Trophoblast cell (in vitro differentiated cells and primary cell): ENCODE results near the gene SPRN.
"Not testable (repeated sequence)": the region's sequence is repeated elsewhere in the genome, so short reads cannot be mapped to it uniquely, and the experiment has no call there.

ENCODE experiments used
- DNase-seq, 2 donors: peaks; one replicate each; pipeline ENCODE4 v3.0.0-alpha.2; 2016
- H2AFZ ChIP-seq: 2 replicates; pipeline ENCODE4 v1.6.1; 2013; ENCODE audit warnings: low read length, moderate library complexity, mild to moderate bottlenecking; ENCODE audit not compliant: insufficient read depth, poor library complexity
- H2AK5ac ChIP-seq: 2 replicates; pipeline ENCODE4 v1.6.1; 2013; ENCODE audit warnings: mild to moderate bottlenecking, low read length
- H2BK120ac ChIP-seq: 2 replicates; pipeline ENCODE4 v1.6.1; 2013; ENCODE audit warnings: low read length, mild to moderate bottlenecking, moderate library complexity; ENCODE audit not compliant: insufficient read depth, poor library complexity
- H2BK12ac ChIP-seq: 2 replicates; pipeline ENCODE4 v1.6.1; 2013; ENCODE audit warnings: mild to moderate bottlenecking, low read length, moderate library complexity
- H2BK5ac ChIP-seq: 2 replicates; pipeline ENCODE4 v1.6.1; 2013; ENCODE audit warnings: low read length, low read depth, moderate library complexity, mild to moderate bottlenecking; ENCODE audit not compliant: poor library complexity
- H3K14ac ChIP-seq: 2 replicates; pipeline ENCODE4 v1.6.1; 2013; ENCODE audit warnings: mild to moderate bottlenecking, low read length
- H3K18ac ChIP-seq: 2 replicates; pipeline ENCODE4 v1.6.1; 2013; ENCODE audit warnings: mild to moderate bottlenecking, low read length
- H3K23ac ChIP-seq: 2 replicates; pipeline ENCODE4 v1.6.1; 2013; ENCODE audit warnings: low read length
- H3K27ac ChIP-seq: 2 replicates; pipeline ENCODE4 v1.5.1; 2013; ENCODE audit warnings: low read depth, mild to moderate bottlenecking, inconsistent platforms, low read length, moderate library complexity
- H3K27me3 ChIP-seq: 2 replicates; pipeline ENCODE4 v1.6.1; 2013; ENCODE audit warnings: inconsistent platforms, mild to moderate bottlenecking, low read length, moderate library complexity; ENCODE audit not compliant: insufficient read depth
- H3K36me3 ChIP-seq, 2 experiments: 1 replicate in 1 of 2; 2 replicates in 1 of 2; pipeline ENCODE4 v1.6.1; 2013; ENCODE audit warnings: low read length in 2 of 2, mild to moderate bottlenecking in 2 of 2, moderate library complexity in 1 of 2; ENCODE audit not compliant: insufficient read depth in 2 of 2, control insufficient read depth in 1 of 2
- H3K4ac ChIP-seq: 2 replicates; pipeline ENCODE4 v1.6.1; 2013; ENCODE audit warnings: low read depth, mild to moderate bottlenecking, low read length, moderate library complexity
- H3K4me1 ChIP-seq, 2 experiments: 1 replicate in 1 of 2; 2 replicates in 1 of 2; pipeline ENCODE4 v1.6.1; 2013; ENCODE audit warnings: low read length in 2 of 2, mild to moderate bottlenecking in 2 of 2, moderate library complexity in 1 of 2; ENCODE audit not compliant: insufficient read depth in 2 of 2, control insufficient read depth in 1 of 2
- H3K4me2 ChIP-seq: 2 replicates; pipeline ENCODE4 v1.6.1; 2013; ENCODE audit warnings: inconsistent platforms, mild to moderate bottlenecking, low read length, moderate library complexity
- H3K4me3 ChIP-seq: 2 replicates; pipeline ENCODE4 v1.5.1; 2013; ENCODE audit warnings: mild to moderate bottlenecking, low read depth, low read length, inconsistent platforms
- H3K79me1 ChIP-seq: one replicate; pipeline ENCODE4 v1.6.1; 2013; ENCODE audit warnings: low read length
- H3K79me2 ChIP-seq: 2 replicates; pipeline ENCODE4 v1.6.1; 2013; ENCODE audit warnings: low read length, mild to moderate bottlenecking; ENCODE audit not compliant: control insufficient read depth, insufficient read depth, poor library complexity
- H3K9ac ChIP-seq: 2 replicates; pipeline ENCODE4 v1.6.1; 2013; ENCODE audit warnings: mild to moderate bottlenecking, low read length
- H3K9me3 ChIP-seq: 2 replicates; pipeline ENCODE4 v1.6.1; 2013; ENCODE audit warnings: low read depth, mild to moderate bottlenecking, control low read depth, inconsistent platforms, low read length; ENCODE audit not compliant: insufficient read depth
- H4K12ac ChIP-seq: 2 replicates; pipeline ENCODE4 v1.6.1; 2013; ENCODE audit warnings: low read depth, mild to moderate bottlenecking, low read length, moderate library complexity
- H4K8ac ChIP-seq: 2 replicates; pipeline ENCODE4 v1.6.1; 2013; ENCODE audit warnings: low read depth, mild to moderate bottlenecking, low read length, moderate library complexity
- H4K91ac ChIP-seq: one replicate; pipeline ENCODE4 v1.6.1; 2013; ENCODE audit warnings: low read depth, mild to moderate bottlenecking, low read length, moderate library complexity
- WGBS: extraction: QIAGEN DNeasy Blood & Tissue Kit; methylation state at CpG from one replicate; pipeline ENCODE4 v1.1.7; 2013; ENCODE audit warnings: missing lambda C conversion rate; ENCODE audit not compliant: insufficient read length, insufficient coverage; ENCODE audit errors: extremely low coverage; 5-methylcytosine and 5-hydroxymethylcytosine counted together

The SPRN gene

DNA sequence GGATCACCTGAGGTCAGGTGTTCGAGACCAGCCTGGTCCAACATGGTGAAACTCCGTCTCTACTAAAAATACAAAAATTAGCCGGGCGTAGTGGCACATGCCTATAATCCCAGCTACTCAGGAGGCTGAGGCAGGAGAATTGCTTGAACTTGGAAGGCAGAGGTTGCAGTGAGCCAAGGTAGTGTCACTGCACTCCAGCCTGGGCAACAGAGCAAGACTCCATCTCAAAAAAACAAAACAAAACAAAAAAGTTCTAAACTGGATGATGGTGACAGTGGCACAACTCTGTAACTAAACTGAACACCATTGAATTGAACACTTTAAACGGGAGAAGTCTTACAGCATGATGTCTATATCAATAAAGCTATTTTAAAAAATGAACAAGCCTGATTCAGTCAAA, 48.2 kb downstream of the SPRN start:
- not testable (repeated sequence) for H3K18ac ChIP-seq, H2BK5ac ChIP-seq, H3K14ac ChIP-seq, H2AK5ac ChIP-seq, H3K27me3 ChIP-seq, DNase-seq, H4K12ac ChIP-seq, H2BK12ac ChIP-seq, H3K27ac ChIP-seq, H3K4ac ChIP-seq, H3K4me3 ChIP-seq, H3K23ac ChIP-seq, H2AFZ ChIP-seq, H3K36me3 ChIP-seq, H3K9me3 ChIP-seq, H3K9ac ChIP-seq, H4K8ac ChIP-seq, H4K91ac ChIP-seq, H3K4me2 ChIP-seq, H3K79me1 ChIP-seq, H3K79me2 ChIP-seq, H2BK120ac ChIP-seq
- WGBS: no CpG with 5 or more reads among the region's 5 CpGs
- H3K4me1 ChIP-seq: peaks cover 9 to 11% of the 10 kb centered on the region in 2 experiments

DNA sequence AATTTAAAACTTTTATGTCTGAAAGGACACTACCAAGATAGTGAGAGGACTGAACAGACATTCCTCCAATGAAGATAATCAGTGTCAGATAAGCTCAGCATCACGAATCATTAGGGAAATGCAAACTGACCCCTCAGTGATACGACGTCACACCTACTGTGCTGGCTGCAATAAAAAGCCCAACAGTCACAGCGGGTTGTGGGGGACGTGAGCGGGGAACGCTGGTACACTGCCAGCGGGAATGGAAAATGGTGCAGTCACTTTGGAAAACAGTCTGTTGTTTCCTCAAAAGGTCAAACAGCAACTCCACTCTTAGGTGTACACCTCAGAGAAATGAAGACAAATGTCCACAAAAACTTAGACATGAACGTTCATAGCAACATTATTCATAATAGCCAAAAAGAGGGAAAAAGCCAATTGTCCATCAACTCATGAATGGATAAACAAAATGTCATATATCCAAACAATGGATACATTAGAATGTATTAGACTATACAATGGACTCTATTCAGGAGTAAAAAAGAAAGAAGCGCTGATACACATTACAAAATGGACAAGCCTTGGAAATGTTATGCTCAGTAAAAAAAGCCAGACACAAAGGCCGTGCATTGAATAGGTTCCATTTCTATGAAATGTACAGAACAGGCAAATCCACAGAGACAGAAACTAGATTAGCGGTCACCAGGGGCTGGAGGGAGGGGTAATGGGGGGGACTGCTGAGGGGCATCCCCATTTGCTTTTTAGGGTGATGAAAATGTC, 48.9 kb downstream of the SPRN start:
- Histone ChIP-seq H3K79me2 (peaks cover 4% of the 10 kb centered on the region), H2AK5ac (no peak overlapping the region), H3K4me3 (no peak overlapping the region), H3K36me3 (peaks cover 3 to 8% of the 10 kb centered on the region in 2 experiments), H4K12ac (no peak overlapping the region), H3K4me1 (peaks cover 9 to 11% of the 10 kb centered on the region in 2 experiments), H3K18ac (no peak overlapping the region), H2BK5ac (no peak overlapping the region), H3K27me3 (peaks cover 8% of the 10 kb centered on the region), H4K91ac (no peak overlapping the region), H3K4me2 (no peak overlapping the region), H3K9ac (no peak overlapping the region), H2BK120ac (no peak overlapping the region), H2BK12ac (no peak overlapping the region), H3K4ac (no peak overlapping the region), H3K27ac (no peak overlapping the region), H4K8ac (no peak overlapping the region), H3K9me3 (peaks cover 6% of the 10 kb centered on the region), H3K23ac (no peak overlapping the region), H3K14ac (no peak overlapping the region), H3K79me1 (peaks cover 2% of the 10 kb centered on the region), H2AFZ (no peak overlapping the region)
- WGBS: no CpG with 5 or more reads among the region's 12 CpGs
- DNase-seq: no peak

GRCh38 chr10:133373174-133374090, 51.0 kb downstream of the SPRN start, which contains the start of gene ECHS1:
Gene ECHS1, minus strand, starts transcription at chr10:133373354. Its CDS starts 21 bp downstream, at chr10:133373333.
- Histone ChIP-seq H2BK5ac (no peak within 1 kb of the TSS), H3K36me3 (peaks cover 23 to 28% of the 10 kb centered on the region in 2 experiments), H2AFZ (peak within 1 kb of the TSS; percentile 84), H3K14ac (peak within 1 kb of the TSS; percentile 95), H3K27me3 (peaks cover 8% of the 10 kb centered on the region), H3K23ac (no peak within 1 kb of the TSS), H4K8ac (peak within 1 kb of the TSS; percentile 92), H2AK5ac (no peak within 1 kb of the TSS), H3K9me3 (peaks cover 5% of the 10 kb centered on the region), H3K4ac (peak within 1 kb of the TSS; percentile 81), H3K4me3 (peak within 1 kb of the TSS; percentile 96), H2BK120ac (no peak within 1 kb of the TSS), H3K18ac (peak within 1 kb of the TSS; percentile 97), H3K4me2 (peak within 1 kb of the TSS; percentile 64), H3K9ac (peak within 1 kb of the TSS; percentile 97), H3K79me1 (peaks cover 2% of the 10 kb centered on the region), H4K91ac (peak within 1 kb of the TSS; percentile 89), H4K12ac (peak within 1 kb of the TSS; percentile 32), H2BK12ac (no peak within 1 kb of the TSS), H3K79me2 (peaks cover 2% of the 10 kb centered on the region), H3K4me1 (peaks cover 5 to 11% of the 10 kb centered on the region in 2 experiments), H3K27ac (no peak within 1 kb of the TSS)
- peak; percentile 93 to 97 for DNase-seq
- WGBS: no CpG with 5 or more reads among the region's 89 CpGs

DNA sequence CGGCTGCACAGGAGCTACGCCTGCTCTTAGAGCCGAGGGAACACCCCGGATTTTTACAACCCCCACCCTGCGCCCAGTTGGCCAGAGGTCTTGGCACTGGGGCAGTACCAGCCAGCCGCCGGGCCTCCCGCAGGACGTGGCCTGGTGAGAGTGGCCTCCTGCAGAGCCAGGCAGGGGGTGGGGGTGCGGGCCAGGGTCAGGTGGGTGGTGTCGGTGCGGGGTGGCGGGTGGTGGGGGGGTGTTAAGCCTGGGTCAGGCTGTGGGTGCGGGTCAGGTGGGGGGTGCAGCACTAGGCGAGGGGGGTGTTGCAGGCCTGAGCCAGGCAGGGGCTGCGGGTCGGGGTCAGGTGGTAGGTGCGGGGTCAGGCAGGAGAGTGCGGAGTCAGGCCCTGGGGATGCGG, 51.9 kb downstream of the SPRN start:
- no peak overlapping the region for H3K14ac ChIP-seq
- peak overlapping the region; percentile 62 for H3K4me2 ChIP-seq
- no peak overlapping the region for H3K18ac ChIP-seq
- peak overlapping the region; percentile 70 for H3K4me3 ChIP-seq
- peaks cover 27 to 33% of the 10 kb centered on the region in 2 experiments for H3K36me3 ChIP-seq
- H3K9me3 ChIP-seq: peaks cover 5% of the 10 kb centered on the region
- peaks cover 2% of the 10 kb centered on the region for H3K27me3 ChIP-seq
- WGBS: no CpG with 5 or more reads among the region's 20 CpGs
- H3K23ac ChIP-seq: no peak overlapping the region
- no peak overlapping the region for H2AK5ac ChIP-seq
- H3K27ac ChIP-seq: no peak overlapping the region
- no peak overlapping the region for H2BK120ac ChIP-seq
- H3K9ac ChIP-seq: no peak overlapping the region
- no peak overlapping the region for H3K4ac ChIP-seq
- DNase-seq: no peak
- H3K79me1 ChIP-seq: peaks cover 2% of the 10 kb centered on the region
- no peak overlapping the region for H2AFZ ChIP-seq
- no peak overlapping the region for H2BK12ac ChIP-seq
- H3K4me1 ChIP-seq: peaks cover 5 to 8% of the 10 kb centered on the region in 2 experiments
- H3K79me2 ChIP-seq: peaks cover 2% of the 10 kb centered on the region
- no peak overlapping the region for H4K8ac ChIP-seq
- no peak overlapping the region for H2BK5ac ChIP-seq
- no peak overlapping the region for H4K91ac ChIP-seq
- no peak overlapping the region for H4K12ac ChIP-seq
